ENCODE results near the gene RNF207.

RNF207 gene

GRCh38 chr1:6199298-6200187 lies 6.4 kb upstream of the RNF207 start, which contains the start of gene RPL22:
Gene RPL22 (minus strand): TSS chr1:6199595. CDS start chr1:6199573, 22 bp downstream.
- no peak for TF ChIP-seq CTCF (IDR thresholded peaks at IDR 0.05; ENCODE audit: insufficient read depth, low read length, poor library complexity, severe bottlenecking)
- H3K27me3 ChIP-seq (replicated peaks; ENCODE audit: control insufficient read depth, insufficient read depth, low read length) = no peaks in the 10 kb centered on the region
- peaks cover 1% of the 10 kb centered on the region; the same call in 1 of the 2 replicates for H3K36me3 ChIP-seq (ENCODE audit: control insufficient read depth, insufficient read depth, low read length)
- peak within 1 kb of the TSS; percentile 95 for H3K4me3 ChIP-seq (replicated peaks; ENCODE audit: low read depth, low read length)
- peak; percentile 95 for DNase-seq (ENCODE audit: extremely low read depth, insufficient read length)

GRCh38 chr1:6200188-6200809 lies 5.6 kb upstream of the RNF207 start:
- H3K27me3 ChIP-seq (replicated peaks; ENCODE audit: control insufficient read depth, insufficient read depth, low read length) = no peaks in the 10 kb centered on the region
- no peak for DNase-seq (ENCODE audit: extremely low read depth, insufficient read length)
- TF ChIP-seq CTCF (IDR thresholded peaks at IDR 0.05; ENCODE audit: insufficient read depth, low read length, poor library complexity, severe bottlenecking) = no peak
- peak overlapping the region; percentile 95 for H3K4me3 ChIP-seq (replicated peaks; ENCODE audit: low read depth, low read length)
- H3K36me3 ChIP-seq (ENCODE audit: control insufficient read depth, insufficient read depth, low read length) = 0 out of 2 replicates have a peak, but pooled peaks cover 1% of the 10 kb centered on the region

GRCh38 chr1:6202256-6202655 lies 3.7 kb upstream of the RNF207 start:
- no peak for TF ChIP-seq CTCF (IDR thresholded peaks at IDR 0.05; ENCODE audit: insufficient read depth, low read length, poor library complexity, severe bottlenecking)
- Histone ChIP-seq H3K36me3 (ENCODE audit: control insufficient read depth, insufficient read depth, low read length) (no peaks in the 10 kb centered on the region), H3K4me3 (replicated peaks; ENCODE audit: low read depth, low read length) (no peak overlapping the region), H3K27me3 (replicated peaks; ENCODE audit: control insufficient read depth, insufficient read depth, low read length) (no peaks in the 10 kb centered on the region)
- DNase-seq (ENCODE audit: extremely low read depth, insufficient read length) = no peak

GRCh38 chr1:6206520-6206855 lies 569 bp downstream of the RNF207 start:
- Histone ChIP-seq H3K27me3 (replicated peaks; ENCODE audit: control insufficient read depth, insufficient read depth, low read length) (no peaks in the 10 kb centered on the region), H3K36me3 (ENCODE audit: control insufficient read depth, insufficient read depth, low read length) (peaks cover 5% of the 10 kb centered on the region), H3K4me3 (replicated peaks; ENCODE audit: low read depth, low read length) (peak overlapping the region; percentile 87)
- DNase-seq (ENCODE audit: extremely low read depth, insufficient read length) = no peak
- TF ChIP-seq CTCF (IDR thresholded peaks at IDR 0.05; ENCODE audit: insufficient read depth, low read length, poor library complexity, severe bottlenecking) = no peak

GRCh38 chr1:6207075-6207885 lies 1.4 kb downstream of the RNF207 start:
- no peak for TF ChIP-seq CTCF (IDR thresholded peaks at IDR 0.05; ENCODE audit: insufficient read depth, low read length, poor library complexity, severe bottlenecking)
- H3K4me3 ChIP-seq (replicated peaks; ENCODE audit: low read depth, low read length) = peak overlapping the region; percentile 87
- H3K27me3 ChIP-seq (replicated peaks; ENCODE audit: control insufficient read depth, insufficient read depth, low read length) = no peaks in the 10 kb centered on the region
- H3K36me3 ChIP-seq (ENCODE audit: control insufficient read depth, insufficient read depth, low read length) = peaks cover 5% of the 10 kb centered on the region
- no peak for DNase-seq (ENCODE audit: extremely low read depth, insufficient read length)
